Measurements from ENCODE around the gene PITPNM3.

Gene PITPNM3

GRCh38 chr17:6465206-6466003 lies 91.0 kb downstream of the PITPNM3 start:
- H3K4me3 ChIP-seq (ENCODE audit: low read depth, low read length): no peak overlapping the region
- TF ChIP-seq CTCF (IDR thresholded peaks at IDR 0.05; ENCODE audit: insufficient read depth, low read length, missing control alignments): no peak
- POLR2A ChIA-PET: no interaction called here
- no peak for DNase-seq (ENCODE audit: low read depth, low spot score)
- CTCF ChIA-PET: interaction anchor here (0.8 kb wide), 1 partner anchor 8 kb away, joined by 4 read pairs; no protein-coding TSS in a partner anchor

- POLR2A ChIA-PET: no interaction called here
- no peak for TF ChIP-seq CTCF (IDR thresholded peaks at IDR 0.05; ENCODE audit: insufficient read depth, low read length, missing control alignments)
- H3K4me3 ChIP-seq (ENCODE audit: low read depth, low read length): no peak overlapping the region
- CTCF ChIA-PET: interaction anchor here (0.8 to 1.2 kb wide), 2 partner anchors 9 to 10 kb away, joined by 3 to 4 read pairs; no protein-coding TSS in a partner anchor
- DNase-seq (ENCODE audit: low read depth, low spot score): no peak
These were observed 91.8 kb downstream of the PITPNM3 start for GRCh38 chr17:6464446-6465041.

GRCh38 chr17:6463616-6464445 lies 92.5 kb downstream of the PITPNM3 start:
- ChIA-PET CTCF (interaction anchor here (1.2 to 3.2 kb wide), 2 partner anchors 9 to 10 kb away, joined by 3 to 15 read pairs; no protein-coding TSS in a partner anchor), POLR2A (no interaction called here)
- H3K4me3 ChIP-seq (ENCODE audit: low read depth, low read length): no peak overlapping the region
- no peak for TF ChIP-seq CTCF (IDR thresholded peaks at IDR 0.05; ENCODE audit: insufficient read depth, low read length, missing control alignments)
- DNase-seq (ENCODE audit: low read depth, low spot score): no peak

- ChIA-PET POLR2A (no interaction called here), CTCF (interaction anchor here (3.2 kb wide), 1 partner anchor 10 kb away, joined by 15 read pairs; no protein-coding TSS in a partner anchor)
- H3K4me3 ChIP-seq (ENCODE audit: low read depth, low read length): no peak overlapping the region
- DNase-seq (ENCODE audit: low read depth, low spot score): no peak
- no peak for TF ChIP-seq CTCF (IDR thresholded peaks at IDR 0.05; ENCODE audit: insufficient read depth, low read length, missing control alignments)
These were observed 93.7 kb downstream of the PITPNM3 start for GRCh38 chr17:6462692-6463091.

- no peak for DNase-seq (ENCODE audit: low read depth, low spot score)
- TF ChIP-seq CTCF (IDR thresholded peaks at IDR 0.05; ENCODE audit: insufficient read depth, low read length, missing control alignments): no peak
- ChIA-PET POLR2A (no interaction called here), CTCF (interaction anchor here (3.2 kb wide), 1 partner anchor 11 kb away, joined by 15 read pairs; no protein-coding TSS in a partner anchor)
- H3K4me3 ChIP-seq (ENCODE audit: low read depth, low read length): no peak overlapping the region
These were observed 94.4 kb downstream of the PITPNM3 start for GRCh38 chr17:6461792-6462524.
